Measurements from ENCODE around the gene KRT6A. TPM values are rescaled to one million over a fixed set of nuclear protein-coding genes. Genes with fewer than 3 reads are reported as not detected.

Gene KRT6A
- total RNA-seq, 3 donors from 2014 or later (not counting 1 experiment from before 2014, with no cell fraction given): not detected

DNA sequence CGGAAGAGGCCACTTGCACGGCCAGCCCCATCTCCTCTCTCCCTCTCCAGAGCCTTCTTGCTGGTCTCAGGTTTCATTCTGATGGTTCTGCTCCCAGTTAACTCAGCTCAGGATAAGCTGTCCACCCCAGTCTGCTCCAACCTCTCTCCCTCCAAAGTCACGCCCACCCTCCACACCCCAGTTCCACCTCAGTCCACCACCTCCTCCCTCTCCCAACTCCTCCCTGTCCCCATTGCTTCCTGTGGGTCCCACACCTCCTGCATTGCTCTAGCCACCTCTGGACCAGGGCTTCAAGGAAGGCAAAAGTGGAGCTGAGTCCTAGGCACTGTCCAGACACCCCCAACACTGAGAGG, 46.7 kb upstream of the KRT6A start:
- no peaks in the 10 kb centered on the region for H3K9me3 ChIP-seq (ENCODE audit: control insufficient read depth, insufficient read depth, low read length)
- Mint-ChIP-seq H3K9me3 (no peaks in the 10 kb centered on the region), H3K4me3 (no peak overlapping the region), H3K4me1 (peaks cover 12 to 25% of the 10 kb centered on the region in 2 donors), H3K27me3 (ENCODE audit: low read depth in 2 of 2) (peaks cover 0 to 6% of the 10 kb centered on the region in 2 donors), H3K27ac (no peak overlapping the region), H3K36me3 (no peaks in the 10 kb centered on the region)
- 93% methylated on average over 3 of the region's 3 CpGs for WGBS (ENCODE audit: insufficient coverage)
- no peak for ATAC-seq
- no peaks in the 10 kb centered on the region for H3K27me3 ChIP-seq (ENCODE audit: control insufficient read depth, insufficient read depth, low read length)
- no peaks in the 10 kb centered on the region for H3K36me3 ChIP-seq (ENCODE audit: control insufficient read depth, insufficient read depth, low read length)
- DNase-seq: no peak
- no peak overlapping the region for H3K4me3 ChIP-seq (ENCODE audit: low read length)
- peaks cover 12% of the 10 kb centered on the region for H3K4me1 ChIP-seq (ENCODE audit: control insufficient read depth, insufficient read depth, low read length)
- TF ChIP-seq, protein P1, sequence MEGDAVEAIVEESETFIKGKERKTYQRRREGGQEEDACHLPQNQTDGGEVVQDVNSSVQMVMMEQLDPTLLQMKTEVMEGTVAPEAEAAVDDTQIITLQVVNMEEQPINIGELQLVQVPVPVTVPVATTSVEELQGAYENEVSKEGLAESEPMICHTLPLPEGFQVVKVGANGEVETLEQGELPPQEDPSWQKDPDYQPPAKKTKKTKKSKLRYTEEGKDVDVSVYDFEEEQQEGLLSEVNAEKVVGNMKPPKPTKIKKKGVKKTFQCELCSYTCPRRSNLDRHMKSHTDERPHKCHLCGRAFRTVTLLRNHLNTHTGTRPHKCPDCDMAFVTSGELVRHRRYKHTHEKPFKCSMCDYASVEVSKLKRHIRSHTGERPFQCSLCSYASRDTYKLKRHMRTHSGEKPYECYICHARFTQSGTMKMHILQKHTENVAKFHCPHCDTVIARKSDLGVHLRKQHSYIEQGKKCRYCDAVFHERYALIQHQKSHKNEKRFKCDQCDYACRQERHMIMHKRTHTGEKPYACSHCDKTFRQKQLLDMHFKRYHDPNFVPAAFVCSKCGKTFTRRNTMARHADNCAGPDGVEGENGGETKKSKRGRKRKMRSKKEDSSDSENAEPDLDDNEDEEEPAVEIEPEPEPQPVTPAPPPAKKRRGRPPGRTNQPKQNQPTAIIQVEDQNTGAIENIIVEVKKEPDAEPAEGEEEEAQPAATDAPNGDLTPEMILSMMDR (IDR thresholded peaks at IDR 0.05): no peak
- H3K27ac ChIP-seq (ENCODE audit: low read length): no peak overlapping the region
- intact Hi-C loops (cut with micrococcal nuclease): no loop called here

DNA sequence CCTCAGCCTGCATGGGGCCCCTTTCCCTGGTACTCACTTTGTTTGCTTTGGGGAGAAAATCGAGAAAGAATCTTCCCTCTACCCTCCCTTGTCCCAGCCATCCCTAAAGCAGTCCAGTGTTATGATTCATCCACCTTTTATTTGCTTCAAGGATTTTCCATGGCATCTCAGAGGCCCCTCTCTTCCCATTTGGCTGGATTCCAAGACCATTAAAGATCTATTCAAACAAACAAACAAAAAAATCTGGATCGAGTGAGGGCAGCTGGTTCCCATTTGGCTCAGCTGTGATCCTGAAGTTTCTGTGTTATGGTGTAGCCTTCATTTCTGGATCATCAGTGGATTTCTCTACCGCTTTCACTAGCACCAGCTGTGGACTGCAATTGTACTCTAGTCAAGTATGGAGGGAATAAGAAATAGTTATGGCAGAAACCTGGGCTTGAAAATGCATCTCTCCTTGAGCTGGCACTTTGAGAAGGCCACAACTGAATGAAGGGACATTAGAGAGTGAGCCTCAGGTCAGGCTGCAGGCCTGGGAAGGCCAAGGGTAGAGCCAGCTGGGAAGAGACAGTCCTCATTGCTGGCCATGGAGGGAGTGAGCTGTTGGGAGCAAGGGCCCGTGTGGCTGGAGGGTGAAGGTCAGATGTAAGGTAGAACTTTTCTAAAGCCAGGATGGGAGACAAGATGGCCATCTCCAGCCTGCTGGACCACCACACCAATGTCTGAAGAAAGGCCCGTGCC, 46.2 kb upstream of the KRT6A start:
- H3K4me3 Mint-ChIP-seq: no peak overlapping the region
- peaks cover 0 to 6% of the 10 kb centered on the region in 2 donors for H3K27me3 Mint-ChIP-seq (ENCODE audit: low read depth in 2 of 2)
- no peak overlapping the region for H3K27ac Mint-ChIP-seq

DNA sequence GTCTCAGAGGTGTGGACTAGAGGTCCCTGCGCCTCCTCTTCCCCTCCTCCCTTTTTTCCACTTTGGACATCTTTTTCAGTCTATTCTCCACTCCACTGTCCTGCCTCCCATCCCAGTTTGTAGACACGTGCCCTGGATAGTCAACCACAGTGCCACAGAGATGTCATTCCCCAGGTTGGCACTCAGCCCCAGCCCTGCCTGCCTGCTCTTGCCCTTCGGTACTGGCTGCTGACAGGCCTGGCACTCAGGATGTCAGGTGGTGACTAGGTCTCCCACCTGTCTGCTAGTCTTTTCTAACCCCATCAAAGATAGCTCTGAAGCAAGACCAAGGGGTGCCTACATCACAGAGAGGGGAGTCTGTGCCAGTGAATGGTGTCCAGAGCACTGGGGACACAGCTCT, 44.0 kb upstream of the KRT6A start:
- Mint-ChIP-seq H3K36me3 (no peaks in the 10 kb centered on the region), H3K4me3 (no peak overlapping the region), H3K4me1 (peaks cover 5 to 16% of the 10 kb centered on the region in 2 donors), H3K27ac (no peak overlapping the region), H3K27me3 (ENCODE audit: low read depth in 2 of 2) (peaks cover 3 to 9% of the 10 kb centered on the region in 2 donors), H3K9me3 (no peaks in the 10 kb centered on the region)
- no peaks in the 10 kb centered on the region for H3K4me1 ChIP-seq (ENCODE audit: control insufficient read depth, insufficient read depth, low read length)
- no peaks in the 10 kb centered on the region for H3K9me3 ChIP-seq (ENCODE audit: control insufficient read depth, insufficient read depth, low read length)
- 80% methylated on average over 3 of the region's 3 CpGs for WGBS (ENCODE audit: insufficient coverage)
- TF ChIP-seq, protein P1 (IDR thresholded peaks at IDR 0.05): no peak
- H3K27ac ChIP-seq (ENCODE audit: low read length): no peak overlapping the region
- H3K27me3 ChIP-seq (ENCODE audit: control insufficient read depth, insufficient read depth, low read length): no peaks in the 10 kb centered on the region
- no peaks in the 10 kb centered on the region for H3K36me3 ChIP-seq (ENCODE audit: control insufficient read depth, insufficient read depth, low read length)
- intact Hi-C loops (cut with micrococcal nuclease): no loop called here
- DNase-seq (no peak), ATAC-seq (no peak)
- H3K4me3 ChIP-seq (ENCODE audit: low read length): no peak overlapping the region

More for the DNA sequence above, 46.2 kb upstream of the KRT6A start:
- intact Hi-C loops (cut with micrococcal nuclease): no loop called here
- Mint-ChIP-seq H3K9me3 (no peaks in the 10 kb centered on the region), H3K36me3 (no peaks in the 10 kb centered on the region), H3K4me1 (peaks cover 12 to 29% of the 10 kb centered on the region in 2 donors)
- Histone ChIP-seq H3K4me1 (ENCODE audit: control insufficient read depth, insufficient read depth, low read length) (peaks cover 12% of the 10 kb centered on the region), H3K9me3 (ENCODE audit: control insufficient read depth, insufficient read depth, low read length) (no peaks in the 10 kb centered on the region), H3K27me3 (ENCODE audit: control insufficient read depth, insufficient read depth, low read length) (no peaks in the 10 kb centered on the region), H3K27ac (ENCODE audit: low read length) (no peak overlapping the region), H3K4me3 (ENCODE audit: low read length) (no peak overlapping the region), H3K36me3 (ENCODE audit: control insufficient read depth, insufficient read depth, low read length) (no peaks in the 10 kb centered on the region)
- TF ChIP-seq, protein P1 (IDR thresholded peaks at IDR 0.05): no peak
- DNase-seq (no peak), ATAC-seq (no peak)
- 79% methylated on average over 5 of the region's 5 CpGs for WGBS (ENCODE audit: insufficient coverage)

DNA sequence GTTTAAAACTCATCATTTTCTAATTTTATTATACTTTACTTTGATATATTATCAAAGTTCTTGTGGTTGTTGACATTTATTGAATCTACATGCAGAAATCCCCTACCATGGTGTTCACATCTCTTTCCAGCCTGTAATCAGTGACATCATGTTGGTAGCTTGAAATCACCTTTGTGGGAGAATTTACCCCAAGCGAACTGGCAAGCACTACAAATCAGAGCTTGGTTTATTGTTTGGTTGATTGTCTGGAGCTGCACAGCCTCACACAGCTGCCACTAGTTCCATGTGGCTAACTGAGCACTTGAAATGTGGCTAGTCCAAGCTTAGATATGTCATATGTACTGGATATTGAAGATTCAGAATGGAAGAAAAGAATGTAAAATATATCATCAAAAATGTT, 42.5 kb upstream of the KRT6A start:
- Mint-ChIP-seq H3K27me3 (ENCODE audit: low read depth in 2 of 2) (peaks cover 9 to 10% of the 10 kb centered on the region in 2 donors), H3K4me3 (no peak overlapping the region), H3K4me1 (peaks cover 10 to 17% of the 10 kb centered on the region in 2 donors), H3K27ac (no peak overlapping the region), H3K36me3 (no peaks in the 10 kb centered on the region), H3K9me3 (no peaks in the 10 kb centered on the region)
- TF ChIP-seq, protein P1 (IDR thresholded peaks at IDR 0.05): no peak
- WGBS (ENCODE audit: insufficient coverage): 58% methylated on average over 1 of the region's 1 CpG
- no peak for DNase-seq
- Histone ChIP-seq H3K36me3 (ENCODE audit: control insufficient read depth, insufficient read depth, low read length) (no peaks in the 10 kb centered on the region), H3K27me3 (ENCODE audit: control insufficient read depth, insufficient read depth, low read length) (no peaks in the 10 kb centered on the region), H3K4me3 (ENCODE audit: low read length) (no peak overlapping the region), H3K27ac (ENCODE audit: low read length) (no peak overlapping the region), H3K4me1 (ENCODE audit: control insufficient read depth, insufficient read depth, low read length) (peaks cover 2% of the 10 kb centered on the region), H3K9me3 (ENCODE audit: control insufficient read depth, insufficient read depth, low read length) (no peaks in the 10 kb centered on the region)
- ATAC-seq: no peak
- intact Hi-C loops (cut with micrococcal nuclease): no loop called here

All from natural killer cell (primary cell).